Transverse colon (tissue), 4 donors: ENCODE results near the gene SEC24B. TPM values are rescaled to one million over a fixed set of nuclear protein-coding genes. Genes with fewer than 3 reads are reported as not detected.

Experiments
- DNase-seq: peaks from one replicate; pipeline ENCODE4 v3.0.0-alpha.2; 2019
- H3K27ac ChIP-seq, 4 donors: fragments of 200-600 bp; sonication (generic); 2 replicates each; pipeline ENCODE4 v1.5.1; 2016 to 2018; ENCODE audit warnings: inconsistent platforms in 4 of 4
- H3K27me3 ChIP-seq: fragments of 200-600 bp; sonication (generic); 2 replicates; pipeline ENCODE4 v1.5.1; 2017; ENCODE audit warnings: inconsistent platforms
- H3K36me3 ChIP-seq, 4 donors: fragments of 200-600 bp; sonication (generic); 2 replicates each; pipeline ENCODE4 v1.5.1; 2017 to 2019; ENCODE audit warnings: inconsistent platforms in 4 of 4
- H3K4me1 ChIP-seq, 4 donors: fragments of 200-600 bp; sonication (generic); 2 replicates each; pipeline ENCODE4 v1.5.1; 2017 to 2020; ENCODE audit warnings: inconsistent platforms in 4 of 4
- H3K4me3 ChIP-seq, 4 donors: fragments of 200-600 bp; sonication (generic); 1 replicate in 1 of 4; 2 replicates in 3 of 4; pipeline versions ENCODE4 v1.5.1 to v1.6.1; 2017 to 2019; ENCODE audit warnings: inconsistent platforms in 4 of 4
- H3K9me3 ChIP-seq, 2 donors: fragments of 200-600 bp; sonication (generic); 2 replicates each; pipeline ENCODE4 v1.5.1; 2017 to 2019; ENCODE audit warnings: inconsistent platforms in 2 of 2
- EP300 ChIP-seq: sonication (generic); formaldehyde crosslinking; IDR thresholded peaks from one replicate; pipeline ENCODE4 v1.6.1; 2017; ENCODE audit warnings: antibody characterized with exemption, low read depth
- POLR2A ChIP-seq: fragments of 450-650 bp; IDR thresholded peaks from one replicate; pipeline ENCODE4 v1.6.1; 2016; ENCODE audit warnings: antibody characterized with exemption, mild to moderate bottlenecking, moderate library complexity
- POLR2AphosphoS5 ChIP-seq, 3 donors: sonication (generic); formaldehyde crosslinking; IDR thresholded peaks; one replicate each; pipeline ENCODE4 v1.6.1; 2016; ENCODE audit warnings: antibody characterized with exemption in 3 of 3
- WGBS, 2 donors: methylation state at CpG; one replicate each; pipeline ENCODE4 v1.1.5; 2018; ENCODE audit warnings: low coverage in 1 of 2; 5-methylcytosine and 5-hydroxymethylcytosine counted together
- in situ Hi-C, 4 donors: fragments of 200-750 bp; cut with MboI; loops; one replicate each; pipeline versions ENCODE4 v1.15.0 to v1.15.1; 2017; ENCODE audit warnings: low sequenced_read_pairs in 3 of 4, low pct_ligation_motif_present in 1 of 4, low pct_unique_long_range_greater_than_20kb in 1 of 4
- intact Hi-C: fragments of 100-400 bp; cut with DNase I; formaldehyde crosslinking; loops from one replicate; pipeline ENCODE4 v1.15.1; 2023; ENCODE audit warnings: low total_unique reads
- total RNA-seq, 4 donors: library from RNA; depleted of rRNA; stranded (reverse); fragments of >200 nt; gene quantifications; one replicate each; pipeline ENCODE4 v1.1.0, GENCODE V29; 2016
- TF ChIP-seq, protein P1 (sequence below), 5 experiments: fragments of 200-600 bp in 3 of 5; fragments of 450-650 bp in 2 of 5; sonication (generic) in 3 of 5; IDR thresholded peaks; 1 replicate in 2 of 5; 2 replicates in 3 of 5; pipeline ENCODE4 v1.5.1; 2016 to 2017; ENCODE audit warnings: antibody characterized with exemption in 5 of 5, inconsistent platforms in 3 of 5, mild to moderate bottlenecking in 2 of 5, moderate library complexity in 1 of 5

The SEC24B gene
- total RNA-seq, 4 donors from 2014 or later = 14.3 to 44.1 (median 35.4) TPM

GRCh38 chr4:109411964-109412363 lies 21.7 kb upstream of the SEC24B start:
- H3K27ac ChIP-seq = no peak overlapping the region
- no peak for DNase-seq
- intact Hi-C loops (no loop called here), in situ Hi-C loops (loop anchor here in 3 of 4 donors (25.0 kb wide), 3 partner anchors 550 to 1100 kb away; no protein-coding TSS in a partner anchor)
- no peaks in the 10 kb centered on the region for H3K27me3 ChIP-seq
- H3K4me3 ChIP-seq = no peak overlapping the region
- H3K36me3 ChIP-seq = no peaks in the 10 kb centered on the region
- 67 to 100% methylated on average over 1 to 2 of the region's 2 CpGs for WGBS, 2 donors
- H3K9me3 ChIP-seq = no peaks in the 10 kb centered on the region
- TF ChIP-seq, protein P1, sequence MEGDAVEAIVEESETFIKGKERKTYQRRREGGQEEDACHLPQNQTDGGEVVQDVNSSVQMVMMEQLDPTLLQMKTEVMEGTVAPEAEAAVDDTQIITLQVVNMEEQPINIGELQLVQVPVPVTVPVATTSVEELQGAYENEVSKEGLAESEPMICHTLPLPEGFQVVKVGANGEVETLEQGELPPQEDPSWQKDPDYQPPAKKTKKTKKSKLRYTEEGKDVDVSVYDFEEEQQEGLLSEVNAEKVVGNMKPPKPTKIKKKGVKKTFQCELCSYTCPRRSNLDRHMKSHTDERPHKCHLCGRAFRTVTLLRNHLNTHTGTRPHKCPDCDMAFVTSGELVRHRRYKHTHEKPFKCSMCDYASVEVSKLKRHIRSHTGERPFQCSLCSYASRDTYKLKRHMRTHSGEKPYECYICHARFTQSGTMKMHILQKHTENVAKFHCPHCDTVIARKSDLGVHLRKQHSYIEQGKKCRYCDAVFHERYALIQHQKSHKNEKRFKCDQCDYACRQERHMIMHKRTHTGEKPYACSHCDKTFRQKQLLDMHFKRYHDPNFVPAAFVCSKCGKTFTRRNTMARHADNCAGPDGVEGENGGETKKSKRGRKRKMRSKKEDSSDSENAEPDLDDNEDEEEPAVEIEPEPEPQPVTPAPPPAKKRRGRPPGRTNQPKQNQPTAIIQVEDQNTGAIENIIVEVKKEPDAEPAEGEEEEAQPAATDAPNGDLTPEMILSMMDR (IDR thresholded peaks at IDR 0.05) = no peak
- TF ChIP-seq POLR2A (no peak), POLR2AphosphoS5 (IDR thresholded peaks at IDR 0.05) (no peak), EP300 (no peak)
- no peaks in the 10 kb centered on the region for H3K4me1 ChIP-seq

GRCh38 chr4:109412776-109413175 lies 20.8 kb upstream of the SEC24B start:
- in situ Hi-C loops (loop anchor here in 3 of 4 donors (25.0 kb wide), 3 partner anchors 550 to 1100 kb away; no protein-coding TSS in a partner anchor), intact Hi-C loops (no loop called here)

DNA sequence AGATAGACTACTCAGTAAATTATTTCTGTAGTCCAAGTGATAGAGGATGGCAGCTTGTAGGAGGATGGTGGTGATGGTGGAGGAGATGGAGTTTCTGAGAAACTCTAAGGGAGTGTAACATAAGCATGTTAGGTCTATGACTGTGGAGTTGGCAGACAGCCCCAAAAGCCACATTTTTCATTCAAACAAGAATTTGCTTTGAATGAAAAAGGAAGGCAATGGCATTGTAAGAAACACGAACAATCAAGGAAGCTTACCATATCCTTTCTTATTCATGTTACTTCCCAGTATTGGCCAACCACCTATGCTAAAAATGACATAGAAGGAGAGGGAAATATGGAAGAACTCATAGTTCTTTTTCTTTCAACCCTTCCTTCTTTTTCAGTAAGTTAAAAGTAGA lies 18.7 kb upstream of the SEC24B start:
- 65 to 68% methylated on average over 1 of the region's 1 CpG for WGBS, 2 donors
- Histone ChIP-seq H3K9me3 (no peaks in the 10 kb centered on the region), H3K36me3 (no peaks in the 10 kb centered on the region), H3K4me1 (no peaks in the 10 kb centered on the region), H3K27me3 (no peaks in the 10 kb centered on the region), H3K27ac (no peak overlapping the region), H3K4me3 (no peak overlapping the region)
- TF ChIP-seq, protein P1 (IDR thresholded peaks at IDR 0.05) = no peak
- no peak for TF ChIP-seq EP300
- no peak for TF ChIP-seq POLR2A
- TF ChIP-seq POLR2AphosphoS5 (IDR thresholded peaks at IDR 0.05) = no peak
- intact Hi-C loops = no loop called here
- in situ Hi-C loops = loop anchor here in 3 of 4 donors (25.0 kb wide), 3 partner anchors 547 to 1097 kb away; no protein-coding TSS in a partner anchor
- DNase-seq = no peak

More at GRCh38 chr4:109412776-109413175, 20.8 kb upstream of the SEC24B start:
- H3K4me3 ChIP-seq = no peak overlapping the region
- TF ChIP-seq POLR2AphosphoS5 (IDR thresholded peaks at IDR 0.05) (no peak), EP300 (no peak), POLR2A (no peak)
- TF ChIP-seq, protein P1 (IDR thresholded peaks at IDR 0.05) = no peak
- no peaks in the 10 kb centered on the region for H3K4me1 ChIP-seq
- no peak for DNase-seq
- no peak overlapping the region for H3K27ac ChIP-seq
- no peaks in the 10 kb centered on the region for H3K36me3 ChIP-seq
- WGBS, 2 donors = 73 to 85% methylated on average over 1 of the region's 1 CpG
- no peaks in the 10 kb centered on the region for H3K9me3 ChIP-seq
- no peaks in the 10 kb centered on the region for H3K27me3 ChIP-seq

DNA sequence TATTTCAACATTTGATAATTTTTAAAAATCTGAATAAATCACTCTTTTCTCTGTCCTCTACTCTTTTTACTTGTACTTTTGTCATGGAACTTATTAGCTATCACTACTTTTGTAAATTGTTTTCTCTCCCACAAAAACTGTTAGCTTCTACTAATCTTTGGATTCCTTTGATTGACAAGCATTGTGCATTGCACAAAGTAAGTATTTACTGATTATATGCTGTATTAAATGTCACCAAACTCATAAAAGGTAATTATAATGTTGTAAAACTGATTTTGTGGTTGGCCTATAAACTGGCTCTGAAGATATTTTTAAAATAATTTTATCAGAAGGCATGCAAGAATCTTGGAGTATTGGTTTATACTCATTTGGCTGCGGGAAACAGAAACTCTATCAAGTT lies 15.0 kb upstream of the SEC24B start:
- Histone ChIP-seq H3K9me3 (no peaks in the 10 kb centered on the region), H3K4me3 (no peak overlapping the region), H3K27me3 (no peaks in the 10 kb centered on the region), H3K36me3 (no peaks in the 10 kb centered on the region), H3K27ac (no peak overlapping the region), H3K4me1 (peaks cover 0 to 3% (median 0%) of the 10 kb centered on the region in 4 donors)
- no peak for DNase-seq
- 92% methylated on average over 1 of the region's 1 CpG for WGBS, 2 donors
- TF ChIP-seq POLR2A = no peak
- no peak for TF ChIP-seq POLR2AphosphoS5 (IDR thresholded peaks at IDR 0.05)
- TF ChIP-seq EP300 = no peak
- TF ChIP-seq, protein P1 (IDR thresholded peaks at IDR 0.05) = no peak
- in situ Hi-C loops (loop anchor here in 3 of 4 donors (25.0 kb wide), 3 partner anchors 544 to 1094 kb away; no protein-coding TSS in a partner anchor), intact Hi-C loops (no loop called here)
